CD1c-positive myeloid dendritic cell (primary cell): Measurements from ENCODE around the gene HEATR9.

Experiments used
- DNase-seq: peaks from one replicate; pipeline ENCODE4 v3.0.0-alpha.2; 2016; ENCODE audit errors: extremely low spot score

Gene HEATR9

DNA sequence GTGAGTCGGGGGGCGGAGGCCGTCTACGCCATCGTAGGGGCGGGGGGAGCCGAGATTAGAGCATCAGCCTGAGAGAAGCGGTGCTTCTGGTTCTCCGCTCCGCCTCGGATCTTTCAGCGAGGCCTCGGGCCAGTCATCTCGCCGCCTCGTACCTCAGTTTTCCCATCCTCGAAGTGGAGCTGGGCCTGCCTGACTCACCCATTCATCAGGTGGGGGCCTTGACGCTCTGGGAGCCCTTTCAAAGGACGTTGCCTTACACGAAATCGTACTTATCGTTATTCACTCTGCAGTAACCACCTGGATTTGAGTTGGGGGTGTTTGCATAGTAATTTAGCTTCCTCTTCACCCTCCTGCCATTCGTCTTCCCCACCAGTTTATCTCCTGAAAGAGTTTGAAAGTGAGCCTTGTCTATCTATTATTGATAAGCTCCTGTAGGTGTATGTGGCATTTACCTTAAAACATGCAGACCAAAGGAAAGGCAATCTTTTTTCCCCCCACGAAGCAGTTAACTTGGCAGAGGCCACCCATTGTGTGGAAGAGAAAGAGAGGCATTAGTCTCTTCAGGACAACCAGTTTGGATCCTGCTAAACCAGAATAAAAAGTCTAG is 58.7 kb downstream of the HEATR9 start:
- DNase-seq, result no peak

- peak; percentile 98 for DNase-seq
Measured at GRCh38 chr17:35808962-35809854, 59.5 kb downstream of the HEATR9 start, which contains the start of gene TAF15. TSS of gene TAF15 (plus strand) at chr17:35809484. CDS start at chr17:35809570, 86 bp downstream.

- DNase-seq, result no peak
Measured at GRCh38 chr17:35808240-35808961, 60.3 kb downstream of the HEATR9 start.

GRCh38 chr17:35807371-35808144 is 61.1 kb downstream of the HEATR9 start:
- DNase-seq, result no peak
